ENCODE measurements around the gene RNF115. TPM values are rescaled to one million over a fixed set of nuclear protein-coding genes. Genes with fewer than 3 reads are reported as not detected.

The RNF115 gene
- total RNA-seq, 1 donor from 2014 or later: 8.5 TPM

- peaks cover 2% of the 10 kb centered on the region for H3K36me3 ChIP-seq (ENCODE audit: control insufficient read depth, insufficient read depth, low read length)
These were observed 76.3 kb downstream of the RNF115 start for GRCh38 chr1:145747398-145748247.

DNA sequence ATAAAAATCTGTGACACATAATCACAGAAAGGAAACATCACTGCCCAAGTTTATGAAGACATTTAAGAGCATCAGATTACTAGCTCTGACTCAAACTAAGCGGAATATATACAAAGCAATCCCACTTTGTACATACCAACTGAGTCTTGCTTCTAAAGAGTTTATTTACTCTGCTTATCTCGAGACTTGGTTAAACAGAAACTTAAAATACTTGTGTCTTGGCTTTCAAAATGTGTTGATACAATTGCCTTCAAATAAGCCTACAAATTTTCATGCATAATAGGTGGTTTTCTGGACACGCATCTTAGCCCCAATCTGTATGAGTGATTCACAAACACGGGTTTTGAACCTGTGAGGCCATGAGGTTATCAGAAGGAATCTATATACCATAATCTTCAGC lies 83.6 kb downstream of the RNF115 start:
- Histone ChIP-seq H3K4me3 (ENCODE audit: low read depth, low read length) (no peak overlapping the region), H3K27me3 (ENCODE audit: control insufficient read depth, insufficient read depth, low read length) (no peaks in the 10 kb centered on the region), H3K36me3 (ENCODE audit: control insufficient read depth, insufficient read depth, low read length) (peaks cover 1% of the 10 kb centered on the region)
- DNase-seq (ENCODE audit: low read depth): no peak
- TF ChIP-seq, protein P1, sequence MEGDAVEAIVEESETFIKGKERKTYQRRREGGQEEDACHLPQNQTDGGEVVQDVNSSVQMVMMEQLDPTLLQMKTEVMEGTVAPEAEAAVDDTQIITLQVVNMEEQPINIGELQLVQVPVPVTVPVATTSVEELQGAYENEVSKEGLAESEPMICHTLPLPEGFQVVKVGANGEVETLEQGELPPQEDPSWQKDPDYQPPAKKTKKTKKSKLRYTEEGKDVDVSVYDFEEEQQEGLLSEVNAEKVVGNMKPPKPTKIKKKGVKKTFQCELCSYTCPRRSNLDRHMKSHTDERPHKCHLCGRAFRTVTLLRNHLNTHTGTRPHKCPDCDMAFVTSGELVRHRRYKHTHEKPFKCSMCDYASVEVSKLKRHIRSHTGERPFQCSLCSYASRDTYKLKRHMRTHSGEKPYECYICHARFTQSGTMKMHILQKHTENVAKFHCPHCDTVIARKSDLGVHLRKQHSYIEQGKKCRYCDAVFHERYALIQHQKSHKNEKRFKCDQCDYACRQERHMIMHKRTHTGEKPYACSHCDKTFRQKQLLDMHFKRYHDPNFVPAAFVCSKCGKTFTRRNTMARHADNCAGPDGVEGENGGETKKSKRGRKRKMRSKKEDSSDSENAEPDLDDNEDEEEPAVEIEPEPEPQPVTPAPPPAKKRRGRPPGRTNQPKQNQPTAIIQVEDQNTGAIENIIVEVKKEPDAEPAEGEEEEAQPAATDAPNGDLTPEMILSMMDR (IDR thresholded peaks at IDR 0.05; ENCODE audit: insufficient read depth, low read length, poor library complexity, severe bottlenecking): no peak

More at GRCh38 chr1:145747398-145748247, 76.3 kb downstream of the RNF115 start:
- TF ChIP-seq, protein P1 (IDR thresholded peaks at IDR 0.05; ENCODE audit: insufficient read depth, low read length, poor library complexity, severe bottlenecking): no peak
- Histone ChIP-seq H3K27me3 (ENCODE audit: control insufficient read depth, insufficient read depth, low read length) (no peaks in the 10 kb centered on the region), H3K4me3 (ENCODE audit: low read depth, low read length) (no peak overlapping the region)
- DNase-seq (ENCODE audit: low read depth): no peak

DNA sequence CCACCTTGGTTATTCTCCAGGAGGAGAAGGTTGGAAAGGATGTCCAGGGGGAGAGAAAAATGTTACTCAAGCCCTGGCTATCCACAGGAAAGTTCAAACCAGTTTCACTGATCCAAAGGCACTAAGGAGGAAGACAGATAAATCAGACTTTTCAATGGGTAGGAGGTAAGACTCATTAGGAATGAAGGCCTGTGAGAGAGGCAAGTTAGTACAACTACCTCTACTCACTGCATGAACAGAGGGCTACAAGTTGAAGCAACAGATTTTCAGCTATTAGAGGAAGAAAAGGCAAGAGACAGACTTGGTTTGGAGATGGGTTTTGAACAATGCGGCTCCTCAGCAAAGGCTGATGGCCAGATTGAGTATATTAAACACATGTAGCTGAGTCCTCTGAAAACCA lies 87.7 kb downstream of the RNF115 start:
- Histone ChIP-seq H3K4me3 (ENCODE audit: low read depth, low read length) (no peak overlapping the region), H3K27me3 (ENCODE audit: control insufficient read depth, insufficient read depth, low read length) (no peaks in the 10 kb centered on the region), H3K36me3 (ENCODE audit: control insufficient read depth, insufficient read depth, low read length) (peaks cover 1% of the 10 kb centered on the region)
- DNase-seq (ENCODE audit: low read depth): no peak
- TF ChIP-seq, protein P1 (IDR thresholded peaks at IDR 0.05; ENCODE audit: insufficient read depth, low read length, poor library complexity, severe bottlenecking): no peak

- Histone ChIP-seq H3K4me3 (ENCODE audit: low read depth, low read length) (no peak overlapping the region), H3K27me3 (ENCODE audit: control insufficient read depth, insufficient read depth, low read length) (no peaks in the 10 kb centered on the region), H3K36me3 (ENCODE audit: control insufficient read depth, insufficient read depth, low read length) (no peaks in the 10 kb centered on the region)
- no peak for DNase-seq (ENCODE audit: low read depth)
- TF ChIP-seq, protein P1 (IDR thresholded peaks at IDR 0.05; ENCODE audit: insufficient read depth, low read length, poor library complexity, severe bottlenecking): no peak
These were observed 93.0 kb downstream of the RNF115 start for GRCh38 chr1:145730900-145731299.

GRCh38 chr1:145730467-145730866 lies 93.4 kb downstream of the RNF115 start:
- no peaks in the 10 kb centered on the region for H3K36me3 ChIP-seq (ENCODE audit: control insufficient read depth, insufficient read depth, low read length)
- no peaks in the 10 kb centered on the region for H3K27me3 ChIP-seq (ENCODE audit: control insufficient read depth, insufficient read depth, low read length)
- no peak for DNase-seq (ENCODE audit: low read depth)
- TF ChIP-seq, protein P1 (IDR thresholded peaks at IDR 0.05; ENCODE audit: insufficient read depth, low read length, poor library complexity, severe bottlenecking): no peak
- no peak overlapping the region for H3K4me3 ChIP-seq (ENCODE audit: low read depth, low read length)
